ENCODE results near the gene ASPSCR1. TPM values are rescaled to one million over a fixed set of nuclear protein-coding genes. Genes with fewer than 3 reads are reported as not detected.

The ASPSCR1 gene
- total and polyA plus RNA-seq, 12 donors: 10.2 to 177 (median 27.6) TPM

DNA sequence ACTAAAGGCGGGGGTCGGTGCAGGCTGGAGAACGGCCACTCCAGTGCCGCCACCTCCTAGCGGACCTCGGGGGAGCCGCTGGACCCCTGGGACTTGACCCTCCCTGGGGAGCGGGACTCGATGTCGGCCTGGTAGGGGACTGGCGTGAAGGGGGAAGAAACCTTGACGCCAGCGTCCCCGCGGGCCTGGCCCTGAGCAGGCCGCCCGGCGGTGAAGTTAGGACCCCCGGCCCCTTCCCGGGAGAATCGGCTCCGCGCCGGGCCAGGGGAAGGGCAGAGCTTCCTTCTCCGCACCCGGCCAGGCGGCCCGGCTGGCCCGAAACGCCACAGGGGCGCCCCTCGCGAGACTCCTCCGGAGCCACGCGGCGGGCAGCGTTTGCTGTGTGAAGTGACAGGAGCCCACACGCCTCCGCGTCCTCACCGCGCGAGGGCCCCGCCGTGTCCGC lies 87.8 kb downstream of the ASPSCR1 start:
- peaks cover 0 to 23% of the 10 kb centered on the region in 2 donors for H3K36me3 ChIP-seq (replicated peaks in 1 of 2)
- H3K27me3 ChIP-seq: no peaks in the 10 kb centered on the region
- intact Hi-C loops (cut with DNase I): no loop called here
- peak overlapping the region in 3 of 5 donors; percentile 52 to 87 (median 52) for H3K27ac ChIP-seq
- H3K4me1 ChIP-seq (replicated peaks in 1 of 2): peaks cover 12 to 17% of the 10 kb centered on the region in 2 donors
- peak in 1 of 7 donors; percentile 44 for DNase-seq
- peak overlapping the region; percentile 32 to 65 (median 57) for H3K4me3 ChIP-seq
- no peaks in the 10 kb centered on the region for H3K9me3 ChIP-seq (replicated peaks in 1 of 3)
- TF ChIP-seq, protein P1, sequence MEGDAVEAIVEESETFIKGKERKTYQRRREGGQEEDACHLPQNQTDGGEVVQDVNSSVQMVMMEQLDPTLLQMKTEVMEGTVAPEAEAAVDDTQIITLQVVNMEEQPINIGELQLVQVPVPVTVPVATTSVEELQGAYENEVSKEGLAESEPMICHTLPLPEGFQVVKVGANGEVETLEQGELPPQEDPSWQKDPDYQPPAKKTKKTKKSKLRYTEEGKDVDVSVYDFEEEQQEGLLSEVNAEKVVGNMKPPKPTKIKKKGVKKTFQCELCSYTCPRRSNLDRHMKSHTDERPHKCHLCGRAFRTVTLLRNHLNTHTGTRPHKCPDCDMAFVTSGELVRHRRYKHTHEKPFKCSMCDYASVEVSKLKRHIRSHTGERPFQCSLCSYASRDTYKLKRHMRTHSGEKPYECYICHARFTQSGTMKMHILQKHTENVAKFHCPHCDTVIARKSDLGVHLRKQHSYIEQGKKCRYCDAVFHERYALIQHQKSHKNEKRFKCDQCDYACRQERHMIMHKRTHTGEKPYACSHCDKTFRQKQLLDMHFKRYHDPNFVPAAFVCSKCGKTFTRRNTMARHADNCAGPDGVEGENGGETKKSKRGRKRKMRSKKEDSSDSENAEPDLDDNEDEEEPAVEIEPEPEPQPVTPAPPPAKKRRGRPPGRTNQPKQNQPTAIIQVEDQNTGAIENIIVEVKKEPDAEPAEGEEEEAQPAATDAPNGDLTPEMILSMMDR (IDR thresholded peaks at IDR 0.05): no peak
- no peak for TF ChIP-seq POLR2A (IDR thresholded peaks at IDR 0.05)
- WGBS, 4 donors: 1 to 4% (median 2%) methylated on average over 11 to 47 of the region's 47 CpGs; no CpG with 5 or more reads in 1 of the 4 donors

- TF ChIP-seq, protein P1 (IDR thresholded peaks at IDR 0.05): peak in 1 of 6 experiments; percentile 21
- TF ChIP-seq POLR2A (IDR thresholded peaks at IDR 0.05): peak; percentile 28 to 84
- no peaks in the 10 kb centered on the region for H3K9me3 ChIP-seq (replicated peaks in 1 of 3)
- peaks cover 12 to 17% of the 10 kb centered on the region in 2 donors for H3K4me1 ChIP-seq (replicated peaks in 1 of 2)
- peak; percentile 47 to 72 (median 58) for DNase-seq
- peak within 1 kb of the TSS in 4 of 5 donors; percentile 52 to 87 (median 80) for H3K27ac ChIP-seq
- 12 to 74% (median 32%) methylated on average over 8 to 88 of the region's 88 CpGs for WGBS, 4 donors
- intact Hi-C loops (cut with DNase I): no loop called here
- no peaks in the 10 kb centered on the region for H3K27me3 ChIP-seq
- peak within 1 kb of the TSS; percentile 34 to 65 (median 57) for H3K4me3 ChIP-seq
- H3K36me3 ChIP-seq (replicated peaks in 1 of 2): peaks cover 0 to 17% of the 10 kb centered on the region in 2 donors
Measured at GRCh38 chr17:82065638-82066303, 88.3 kb downstream of the ASPSCR1 start, which contains the start of gene DUS1L. DUS1L (minus strand) TSS chr17:82065804; CDS start chr17:82065059, 745 bp downstream.

Other genes starting within 250 kb of the ASPSCR1 start
- gene GCGR, start 173.5 kb upstream of the ASPSCR1 start, total RNA-seq: 1 to 10 TPM in 3 of 9 donors, under 1 TPM in 3, not detected in 3; 0.11 to 2.9 (median 1.2) TPM
- 10 to 100 TPM in 1 of 3 donors, 1 to 10 TPM in 1, under 1 TPM in 1; 0.29 to 48.7 (median 4.1) TPM for gene GCGR, start 173.5 kb upstream of the ASPSCR1 start, polyA plus RNA-seq
- gene MCRIP1, start 144.3 kb upstream of the ASPSCR1 start, total RNA-seq: 100 to 1,000 TPM in 2 of 9 donors, 10 to 100 TPM in 7; 63.5 to 115 (median 82.5) TPM
- 100 to 1,000 TPM in 2 of 3 donors, 1 to 10 TPM in 1; 5.0 to 248 (median 144) TPM for gene MCRIP1, start 144.3 kb upstream of the ASPSCR1 start, polyA plus RNA-seq
- gene PPP1R27, start 142.6 kb upstream of the ASPSCR1 start, total RNA-seq: under 1 TPM in 3 of 9 donors, not detected in 6; 0.11 to 0.92 (median 0.46) TPM
- gene PPP1R27, start 142.6 kb upstream of the ASPSCR1 start, polyA plus RNA-seq: 1 to 10 TPM in 2 of 3 donors, under 1 TPM in 1; 0.22 to 3.1 (median 2.6) TPM
- 1,000 to 10,000 TPM in 5 of 9 donors, 100 to 1,000 TPM in 4; 583 to 2,018 (median 1,095) TPM for gene P4HB, start 117.1 kb upstream of the ASPSCR1 start, total RNA-seq
- gene P4HB, start 117.1 kb upstream of the ASPSCR1 start, polyA plus RNA-seq: 1,000 to 10,000 TPM in 1 of 3 donors, 100 to 1,000 TPM in 2; 546 to 2,717 (median 747) TPM
- 100 to 1,000 TPM; 123 to 491 (median 203) TPM for gene ARHGDIA, start 106.3 kb upstream of the ASPSCR1 start, total RNA-seq
- 100 to 1,000 TPM; 180 to 324 (median 250) TPM for gene ARHGDIA, start 106.3 kb upstream of the ASPSCR1 start, polyA plus RNA-seq
- gene ALYREF, start 86.0 kb upstream of the ASPSCR1 start, total RNA-seq: 10 to 100 TPM; 15.2 to 69.3 (median 45.1) TPM
- gene ALYREF, start 86.0 kb upstream of the ASPSCR1 start, polyA plus RNA-seq: 10 to 100 TPM; 13.0 to 28.2 (median 15.2) TPM
- 100 to 1,000 TPM; 102 to 226 (median 134) TPM for gene ANAPC11, start 85.9 kb upstream of the ASPSCR1 start, total RNA-seq
- gene ANAPC11, start 85.9 kb upstream of the ASPSCR1 start, polyA plus RNA-seq: 100 to 1,000 TPM in 2 of 3 donors, 10 to 100 TPM in 1; 21.2 to 242 (median 112) TPM
- 1 to 10 TPM in 1 of 9 donors, under 1 TPM in 4, not detected in 4; 0.18 to 2.5 (median 0.42) TPM for gene NPB, start 75.4 kb upstream of the ASPSCR1 start, total RNA-seq
- under 1 TPM; 0.07 to 0.57 (median 0.24) TPM for gene NPB, start 75.4 kb upstream of the ASPSCR1 start, polyA plus RNA-seq
- 10 to 100 TPM; 19.8 to 31.6 (median 29.0) TPM for gene PCYT2, start 66.2 kb upstream of the ASPSCR1 start, total RNA-seq
- 10 to 100 TPM; 32.5 to 41.2 (median 37.5) TPM for gene PCYT2, start 66.2 kb upstream of the ASPSCR1 start, polyA plus RNA-seq
- 10 to 100 TPM; 10.4 to 25.2 (median 14.6) TPM for gene SIRT7, start 59.5 kb upstream of the ASPSCR1 start, total RNA-seq
- 10 to 100 TPM in 2 of 3 donors, 1 to 10 TPM in 1; 4.2 to 49.8 (median 33.3) TPM for gene SIRT7, start 59.5 kb upstream of the ASPSCR1 start, polyA plus RNA-seq
- gene MAFG, start 49.9 kb upstream of the ASPSCR1 start, total RNA-seq: 10 to 100 TPM; 10.5 to 44.5 (median 25.0) TPM
- gene MAFG, start 49.9 kb upstream of the ASPSCR1 start, polyA plus RNA-seq: 10 to 100 TPM in 1 of 3 donors, 1 to 10 TPM in 2; 7.7 to 13.0 (median 8.9) TPM
- 10 to 100 TPM in 1 of 9 donors, 1 to 10 TPM in 7, under 1 TPM in 1; 0.79 to 10.2 (median 5.1) TPM for gene PYCR1, start 40.3 kb upstream of the ASPSCR1 start, total RNA-seq
- 1 to 10 TPM; 1.8 to 5.4 (median 2.0) TPM for gene PYCR1, start 40.3 kb upstream of the ASPSCR1 start, polyA plus RNA-seq
- gene MYADML2, start 30.4 kb upstream of the ASPSCR1 start, total RNA-seq: not detected
- not detected for gene MYADML2, start 30.4 kb upstream of the ASPSCR1 start, polyA plus RNA-seq
- gene NOTUM, start 16.4 kb upstream of the ASPSCR1 start, total RNA-seq: 1 to 10 TPM in 3 of 9 donors, under 1 TPM in 4, not detected in 2; 0.11 to 9.7 (median 0.95) TPM
- under 1 TPM in 2 of 3 donors, not detected in 1; 0.07 to 0.40 TPM for gene NOTUM, start 16.4 kb upstream of the ASPSCR1 start, polyA plus RNA-seq
- gene CENPX, start 45.2 kb downstream of the ASPSCR1 start, total RNA-seq: 10 to 100 TPM; 24.3 to 75.9 (median 47.0) TPM
- gene CENPX, start 45.2 kb downstream of the ASPSCR1 start, polyA plus RNA-seq: 10 to 100 TPM; 11.2 to 70.9 (median 58.3) TPM
- gene LRRC45, start 45.7 kb downstream of the ASPSCR1 start, total RNA-seq: 10 to 100 TPM in 6 of 9 donors, 1 to 10 TPM in 3; 3.0 to 24.2 (median 11.0) TPM
- 10 to 100 TPM in 2 of 3 donors, 1 to 10 TPM in 1; 1.2 to 24.5 (median 15.4) TPM for gene LRRC45, start 45.7 kb downstream of the ASPSCR1 start, polyA plus RNA-seq
- 10 to 100 TPM in 1 of 9 donors, 1 to 10 TPM in 8; 3.0 to 13.5 (median 4.5) TPM for gene RAC3, start 54.0 kb downstream of the ASPSCR1 start, total RNA-seq
- gene RAC3, start 54.0 kb downstream of the ASPSCR1 start, polyA plus RNA-seq: 10 to 100 TPM in 1 of 3 donors, 1 to 10 TPM in 2; 1.6 to 10.5 (median 9.0) TPM
- 100 to 1,000 TPM in 6 of 9 donors, 10 to 100 TPM in 3; 66.9 to 183 (median 107) TPM for gene DCXR, start 60.1 kb downstream of the ASPSCR1 start, total RNA-seq
- 100 to 1,000 TPM in 1 of 3 donors, 10 to 100 TPM in 2; 67.7 to 163 (median 96.0) TPM for gene DCXR, start 60.1 kb downstream of the ASPSCR1 start, polyA plus RNA-seq
- 10 to 100 TPM; 21.2 to 69.5 (median 47.3) TPM for gene RFNG, start 74.2 kb downstream of the ASPSCR1 start, total RNA-seq
- gene RFNG, start 74.2 kb downstream of the ASPSCR1 start, polyA plus RNA-seq: 10 to 100 TPM; 21.2 to 78.0 (median 74.0) TPM
- 100 to 1,000 TPM in 7 of 9 donors, 10 to 100 TPM in 2; 77.4 to 130 (median 112) TPM for gene GPS1, start 74.3 kb downstream of the ASPSCR1 start, total RNA-seq
- 100 to 1,000 TPM in 2 of 3 donors, 10 to 100 TPM in 1; 37.4 to 305 (median 246) TPM for gene GPS1, start 74.3 kb downstream of the ASPSCR1 start, polyA plus RNA-seq
- 100 to 1,000 TPM in 1 of 9 donors, 10 to 100 TPM in 8; 62.0 to 109 (median 74.5) TPM for gene DUS1L, start 88.2 kb downstream of the ASPSCR1 start, total RNA-seq
- 100 to 1,000 TPM in 2 of 3 donors, 10 to 100 TPM in 1; 38.5 to 397 (median 291) TPM for gene DUS1L, start 88.2 kb downstream of the ASPSCR1 start, polyA plus RNA-seq
- gene FASN, start 120.6 kb downstream of the ASPSCR1 start, total RNA-seq: 100 to 1,000 TPM in 3 of 9 donors, 10 to 100 TPM in 6; 46.1 to 276 (median 81.8) TPM
- 100 to 1,000 TPM in 1 of 3 donors, 10 to 100 TPM in 2; 18.9 to 273 (median 59.0) TPM for gene FASN, start 120.6 kb downstream of the ASPSCR1 start, polyA plus RNA-seq
- gene CCDC57, start 235.2 kb downstream of the ASPSCR1 start, total RNA-seq: 10 to 100 TPM; 12.2 to 51.3 (median 25.1) TPM
- gene CCDC57, start 235.2 kb downstream of the ASPSCR1 start, polyA plus RNA-seq: 100 to 1,000 TPM in 2 of 3 donors, 1 to 10 TPM in 1; 7.1 to 275 (median 129) TPM